Myocyte (in vitro differentiated cells): ENCODE data around the gene CHST11. TPM values are rescaled to one million over a fixed set of nuclear protein-coding genes. Genes with fewer than 3 reads are reported as not detected.

Experiments used
- DNase-seq: peaks from one replicate; pipeline ENCODE4 v3.0.0-alpha.2; 2012; ENCODE audit warnings: low read depth
- polyA plus RNA-seq: library from polyadenylated mRNA; unstranded; fragments of >200 nt; gene quantifications from one replicate; pipeline ENCODE4 v1.2.1, GENCODE V29; 2012; ENCODE audit warnings: missing spikeins
- total RNA-seq: library from RNA; depleted of rRNA; stranded (reverse); fragments of >200 nt; gene quantifications from 2 replicates; pipeline ENCODE4 v1.2.3, GENCODE V29; 2014

The CHST11 gene
- total RNA-seq: 2.7 and 2.9 TPM in 2 replicates
- 3.9 TPM for polyA plus RNA-seq

GRCh38 chr12:104456417-104456949 is at the start of gene CHST11:
Gene CHST11 (plus strand): TSS chr12:104456948.
- DNase-seq: peak; percentile 89

- DNase-seq: no peak
Observed at GRCh38 chr12:104407438-104407837, 49.3 kb upstream of the CHST11 start.

- DNase-seq: no peak
Observed at GRCh38 chr12:104407922-104408321, 48.8 kb upstream of the CHST11 start.

- no peak for DNase-seq
Observed at GRCh38 chr12:104410326-104410725, 46.4 kb upstream of the CHST11 start.

GRCh38 chr12:104410786-104411185 is 46.0 kb upstream of the CHST11 start:
- DNase-seq: no peak

GRCh38 chr12:104411826-104412641 is 44.7 kb upstream of the CHST11 start:
- DNase-seq: no peak

GRCh38 chr12:104412681-104413080 is 44.1 kb upstream of the CHST11 start:
- no peak for DNase-seq

- DNase-seq: no peak
Observed at GRCh38 chr12:104413330-104413729, 43.4 kb upstream of the CHST11 start.

- no peak for DNase-seq
Observed at GRCh38 chr12:104414581-104415341, 42.0 kb upstream of the CHST11 start.

GRCh38 chr12:104415342-104415980 is 41.3 kb upstream of the CHST11 start:
- no peak for DNase-seq

- DNase-seq: no peak
Observed at GRCh38 chr12:104416136-104416535, 40.6 kb upstream of the CHST11 start.

GRCh38 chr12:104416585-104416984 is 40.2 kb upstream of the CHST11 start:
- no peak for DNase-seq

GRCh38 chr12:104419717-104420116 is 37.0 kb upstream of the CHST11 start:
- DNase-seq: no peak

GRCh38 chr12:104420868-104421267 is 35.9 kb upstream of the CHST11 start:
- DNase-seq: no peak

- no peak for DNase-seq
Observed at GRCh38 chr12:104421343-104421742, 35.4 kb upstream of the CHST11 start.

GRCh38 chr12:104422441-104422840 is 34.3 kb upstream of the CHST11 start:
- DNase-seq: no peak

GRCh38 chr12:104423273-104423672 is 33.5 kb upstream of the CHST11 start:
- DNase-seq: no peak

GRCh38 chr12:104423809-104424208 is 32.9 kb upstream of the CHST11 start:
- DNase-seq: no peak

- no peak for DNase-seq
Observed at GRCh38 chr12:104424955-104425354, 31.8 kb upstream of the CHST11 start.

GRCh38 chr12:104425614-104426013 is 31.1 kb upstream of the CHST11 start:
- DNase-seq: no peak

- peak; percentile 6 for DNase-seq
Observed at GRCh38 chr12:104426926-104427546, 29.7 kb upstream of the CHST11 start.
